Raji (cell line): ENCODE results near the gene HOXA10.

ENCODE experiments used
- POLR2A ChIP-seq: IDR thresholded peaks from 2 replicates; pipeline ENCODE4 v1.6.1; 2011; ENCODE audit warnings: low read depth, low read length, control low read depth; ENCODE audit not compliant: insufficient read depth

The HOXA10 gene

DNA sequence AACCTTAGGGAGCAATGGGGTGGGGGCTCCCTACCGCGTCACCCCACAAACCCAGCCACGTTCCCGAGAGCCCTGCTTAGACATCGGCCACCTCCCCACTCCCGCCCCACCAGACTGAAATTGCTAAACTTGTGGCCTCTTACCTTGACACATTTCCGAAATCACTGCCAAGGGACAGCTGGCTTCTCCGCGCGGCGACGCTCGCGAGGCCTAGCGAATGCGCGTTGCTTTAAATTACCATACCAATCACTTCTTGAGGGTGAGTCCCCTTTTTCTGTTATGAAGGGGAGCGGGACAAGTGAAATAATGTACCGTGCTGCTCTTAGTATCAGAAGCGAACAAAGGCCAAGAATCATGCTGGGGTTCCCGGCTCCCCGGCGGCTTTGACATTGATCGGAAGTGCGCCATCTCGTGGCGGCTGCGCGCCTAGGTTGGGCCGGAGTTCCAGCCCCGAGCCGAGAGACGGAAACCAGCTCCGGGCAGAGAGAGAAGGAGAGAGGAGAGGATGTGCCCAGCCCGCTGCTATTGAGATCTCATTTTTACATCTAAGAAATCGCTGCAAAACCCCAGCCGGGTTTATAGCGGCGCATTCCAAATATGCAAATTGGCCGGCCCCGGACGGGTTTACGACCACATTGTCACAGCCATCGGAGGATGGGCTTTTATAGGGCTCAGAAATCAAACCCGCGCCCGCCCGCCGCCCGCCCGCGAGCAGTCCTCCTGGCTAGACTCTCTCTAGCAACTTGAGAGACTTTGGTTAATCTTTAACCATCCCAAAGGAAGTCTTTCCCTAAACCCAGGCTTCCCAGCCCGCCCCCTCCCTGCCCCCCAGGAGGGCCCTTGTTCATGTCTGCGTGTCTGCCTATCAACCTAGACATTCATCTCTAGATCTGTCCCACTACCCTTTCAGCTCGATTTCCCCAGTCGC lies 5.6 kb upstream of the HOXA10 start:
- no peak for TF ChIP-seq POLR2A

DNA sequence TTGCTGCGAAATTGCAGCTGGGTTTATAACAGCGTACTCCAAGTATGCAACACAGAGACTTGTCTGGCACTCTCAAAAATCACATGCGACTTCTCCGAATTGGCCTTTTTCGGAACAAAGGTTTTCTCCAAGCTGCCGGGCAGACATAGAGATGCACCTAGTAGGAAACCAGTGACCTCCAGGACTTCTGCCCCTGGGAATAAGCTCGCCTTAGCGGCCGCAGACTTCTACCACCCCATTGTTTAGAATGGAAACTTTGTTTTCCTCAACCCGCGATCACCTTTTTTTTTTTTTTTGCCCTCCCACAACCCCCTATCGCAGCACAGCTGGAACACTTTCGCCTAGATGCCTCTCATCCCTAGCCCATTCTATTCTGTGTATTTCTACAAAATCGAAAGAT lies 4.9 kb upstream of the HOXA10 start:
- no peak for TF ChIP-seq POLR2A

DNA sequence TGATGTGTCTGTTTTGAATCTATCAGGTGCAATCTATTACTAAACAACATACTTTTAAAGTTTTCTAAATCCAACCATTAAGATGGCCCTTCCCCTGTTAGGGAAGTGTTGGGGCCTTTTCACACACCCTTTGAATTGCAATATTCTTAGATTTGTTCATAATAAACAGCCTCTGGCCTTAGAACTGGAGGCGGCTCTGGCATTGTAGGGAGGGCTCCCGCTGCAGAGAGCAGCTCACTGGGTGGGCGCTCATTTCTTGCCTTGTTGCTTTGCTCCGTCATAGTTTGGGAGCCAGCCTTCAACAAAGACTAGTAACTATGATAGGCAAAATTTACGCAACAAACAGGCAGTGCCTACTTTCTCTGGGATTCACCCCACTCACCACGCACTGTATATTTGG lies 4.2 kb upstream of the HOXA10 start:
- no peak for TF ChIP-seq POLR2A

DNA sequence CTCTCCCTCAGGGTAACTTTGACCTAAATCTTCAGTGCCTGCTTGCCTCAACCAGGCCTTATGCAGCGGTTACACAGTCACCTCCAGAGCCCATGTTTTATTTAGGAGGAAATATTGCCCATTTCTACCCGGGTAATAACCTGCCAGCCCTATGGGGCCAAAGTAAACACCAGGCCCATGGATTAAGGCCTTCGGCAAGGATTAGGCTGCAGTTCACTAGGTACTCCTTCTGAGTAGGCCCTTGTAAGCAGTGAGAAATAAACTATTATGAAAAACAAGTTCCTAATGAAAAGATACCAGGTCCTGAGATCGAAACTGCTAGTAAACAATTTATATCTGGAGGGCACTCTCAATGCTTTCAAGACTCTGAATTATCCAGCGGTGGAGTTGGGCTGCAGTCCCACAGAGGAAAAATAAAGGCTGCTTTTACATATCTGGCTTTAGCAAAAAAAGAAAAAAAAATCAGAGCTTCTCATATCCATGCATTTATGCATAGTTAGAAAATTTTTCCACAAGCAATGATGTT lies 3.7 kb upstream of the HOXA10 start:
- TF ChIP-seq POLR2A = no peak

DNA sequence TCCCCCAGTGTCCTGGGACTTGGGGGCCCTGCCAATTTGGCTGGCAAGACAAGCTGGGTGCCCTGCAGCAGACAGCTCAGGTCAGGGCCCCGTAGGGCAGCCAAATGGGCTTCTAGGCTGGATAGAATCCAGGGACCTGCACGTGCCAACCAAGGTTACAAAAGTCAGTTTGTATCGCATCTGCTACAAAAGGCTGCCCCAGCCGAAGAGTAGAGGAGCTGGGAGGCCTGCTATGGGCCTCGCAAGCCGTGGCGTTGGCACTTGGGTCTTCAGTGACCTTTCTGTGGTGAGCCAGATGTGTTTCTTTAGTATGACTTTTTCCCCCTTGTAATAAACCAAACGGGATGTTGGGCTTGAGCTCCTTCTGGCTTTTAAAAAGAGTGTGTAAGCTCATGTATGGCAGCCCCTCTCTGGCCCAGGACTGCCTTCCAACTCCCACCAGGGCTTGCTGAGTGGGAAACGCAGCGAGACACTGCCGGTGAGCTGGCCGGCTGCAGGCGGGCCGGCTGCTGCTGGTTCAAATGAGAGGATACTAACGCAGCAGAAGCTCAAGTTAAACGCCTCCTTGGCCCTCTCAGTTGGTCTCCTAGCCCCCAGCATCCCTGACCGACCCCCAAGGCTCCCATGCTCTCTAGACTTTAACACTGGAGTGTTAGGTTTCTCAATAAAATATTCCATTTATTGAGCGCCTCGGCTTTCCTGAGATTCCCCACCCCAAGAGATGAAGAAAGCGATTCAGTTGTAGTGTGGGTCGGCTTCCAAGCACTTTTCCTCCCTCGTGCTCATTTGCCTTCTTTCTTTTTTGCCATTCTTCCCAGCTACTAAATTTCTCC lies 3.1 kb upstream of the HOXA10 start:
- TF ChIP-seq POLR2A = no peak

DNA sequence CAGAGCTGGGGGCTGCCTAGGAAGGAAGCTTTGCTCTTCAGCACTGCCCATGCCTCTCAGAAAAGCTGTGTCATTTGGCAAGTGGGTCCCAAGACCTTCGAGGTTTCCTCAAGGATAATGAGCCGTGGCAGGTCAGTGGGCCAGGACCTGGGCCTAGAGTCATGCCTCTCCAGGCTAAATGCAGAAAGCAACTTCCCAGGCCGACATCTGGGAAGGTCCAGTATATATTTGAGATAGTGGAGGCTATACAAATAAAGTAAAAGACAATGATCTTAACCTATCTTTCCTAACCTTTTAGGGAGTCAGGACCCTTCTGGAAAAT lies 2.4 kb upstream of the HOXA10 start:
- no peak for TF ChIP-seq POLR2A

DNA sequence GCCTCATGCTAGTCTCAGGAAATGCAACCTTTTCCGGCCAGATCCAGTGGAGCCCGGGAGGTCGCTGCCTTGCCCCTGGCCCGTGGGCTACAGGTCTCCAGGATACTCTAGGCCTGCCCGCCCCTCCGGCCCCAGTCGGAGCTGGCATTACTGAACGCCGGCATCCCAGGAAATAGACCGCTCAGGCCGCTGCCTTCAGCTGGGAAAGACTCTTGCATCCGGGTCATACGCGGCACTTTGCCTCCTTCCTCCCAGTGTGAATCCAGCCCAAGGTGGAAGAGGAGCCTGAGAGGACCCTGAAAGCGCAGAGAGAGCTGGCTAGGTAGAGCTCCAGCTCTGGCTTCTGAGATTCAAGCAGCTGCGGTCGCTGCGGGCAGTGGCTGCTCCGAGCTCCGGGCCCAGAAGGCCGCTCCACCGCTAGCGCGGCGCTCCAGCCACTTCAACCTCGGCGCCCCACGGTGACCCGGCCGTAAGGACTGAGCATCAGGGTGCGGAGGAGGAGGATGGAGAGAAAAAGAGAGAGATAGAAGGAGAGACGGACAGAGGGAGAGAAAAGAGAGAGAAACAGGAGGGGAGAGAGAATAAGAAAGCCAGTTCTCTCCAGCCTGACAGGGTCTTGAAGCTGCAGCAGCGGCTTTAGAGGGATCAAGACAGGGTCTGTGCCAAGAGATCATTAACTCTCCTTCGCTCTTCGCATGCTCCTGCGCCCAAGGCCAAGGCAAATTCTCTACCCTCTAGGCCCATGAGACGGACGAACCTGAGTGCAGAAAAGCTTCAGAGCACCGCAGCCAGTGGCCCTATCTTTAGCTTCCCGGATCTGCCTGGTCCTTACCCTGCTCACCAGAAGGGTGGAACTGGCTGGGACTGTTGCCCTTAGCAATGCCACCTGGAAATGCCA lies 1.8 kb upstream of the HOXA10 start:
- TF ChIP-seq POLR2A = no peak

DNA sequence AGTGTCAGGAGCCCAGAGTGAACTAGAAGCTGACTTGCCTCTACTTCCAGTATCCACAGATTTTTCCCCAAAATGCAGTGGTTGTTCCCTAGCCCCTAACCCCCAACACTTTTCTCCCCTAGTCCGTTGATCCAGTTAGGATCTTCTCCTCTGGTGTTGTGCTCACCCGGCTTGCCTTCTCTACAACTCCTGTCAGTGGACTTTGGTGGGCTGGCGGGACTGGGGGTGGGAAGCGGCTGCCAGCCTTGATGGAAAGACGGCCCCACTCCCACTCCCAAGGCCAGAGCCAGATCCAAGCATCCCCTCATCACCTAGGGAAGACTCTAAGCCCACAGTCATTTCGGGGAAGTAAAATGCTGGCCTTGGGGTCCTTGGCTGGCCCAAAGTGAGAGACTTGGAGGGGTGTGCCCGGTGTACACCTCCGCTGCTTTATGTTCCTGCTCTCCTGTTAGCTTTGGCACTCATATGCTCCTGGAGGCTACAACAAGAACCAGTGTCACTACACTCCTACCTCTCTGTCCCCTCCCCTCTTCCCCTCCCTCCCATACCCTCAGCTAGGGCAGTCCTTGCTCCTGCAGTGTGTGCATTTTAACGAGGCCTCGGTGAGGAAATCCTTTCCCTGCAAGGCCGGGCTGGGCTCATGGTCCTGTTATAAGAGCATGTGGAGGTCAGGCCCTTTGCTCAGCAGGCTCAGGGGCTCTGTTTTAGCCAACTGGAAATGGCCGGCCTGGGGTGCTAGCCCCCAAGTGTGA lies 930 bp upstream of the HOXA10 start:
- no peak for TF ChIP-seq POLR2A

DNA sequence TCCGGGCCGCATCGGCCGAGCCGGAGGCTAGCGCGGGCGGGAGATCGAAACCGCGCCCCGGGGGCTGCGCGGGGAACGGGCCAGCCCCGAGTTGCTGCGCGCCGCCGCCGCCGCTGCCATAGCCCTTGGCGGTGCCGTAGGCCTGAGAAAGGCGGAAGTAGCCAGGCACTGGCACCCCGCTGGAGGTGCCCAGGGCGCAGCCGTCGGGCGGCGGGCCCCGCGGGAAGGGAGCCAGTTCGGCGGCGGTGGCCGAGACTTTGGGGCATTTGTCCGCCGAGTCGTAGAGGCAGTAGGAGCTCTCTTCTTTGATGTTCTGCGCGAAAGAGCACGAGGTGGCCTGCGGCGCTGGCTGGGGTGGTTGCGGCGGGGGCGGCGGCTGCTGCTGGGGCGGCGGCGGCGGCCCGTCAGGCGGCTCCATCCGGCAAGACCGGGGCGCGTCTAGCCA lies 587 bp downstream of the HOXA10 start:
- no peak for TF ChIP-seq POLR2A

DNA sequence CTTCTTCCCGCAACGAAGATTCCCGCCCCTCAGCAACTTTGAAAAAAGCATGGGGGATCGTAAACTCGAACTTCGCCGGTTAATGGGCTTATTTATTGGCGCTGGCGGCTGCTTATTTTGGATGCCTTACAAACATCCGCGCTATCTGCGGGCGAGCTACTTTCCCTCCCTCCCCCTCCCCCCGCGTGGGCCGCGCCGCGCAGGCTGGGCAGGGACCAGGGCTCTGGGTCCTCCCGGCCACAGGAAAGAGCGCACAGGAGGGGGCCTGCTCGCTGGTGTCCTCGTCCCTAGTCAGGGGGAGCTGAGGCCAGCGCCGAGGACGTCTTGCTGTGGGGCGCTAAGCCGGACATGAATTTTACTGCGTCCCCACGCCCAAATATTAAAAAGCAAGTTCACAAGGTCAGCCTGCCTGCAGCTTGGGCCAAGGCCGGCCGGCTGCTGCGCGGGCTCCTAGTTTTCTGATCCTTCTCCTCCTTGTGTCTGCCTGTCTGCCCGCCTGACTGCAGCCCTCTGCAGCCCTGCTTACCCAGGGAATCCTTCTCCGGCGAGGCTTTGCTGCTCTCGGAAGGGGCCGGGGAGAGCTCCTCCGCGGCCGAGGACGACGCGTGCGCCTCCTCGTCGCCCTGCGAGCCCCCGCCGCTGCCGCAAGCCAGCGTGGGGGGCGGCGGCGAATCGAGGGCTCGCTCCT lies 1.2 kb downstream of the HOXA10 start:
- no peak for TF ChIP-seq POLR2A

DNA sequence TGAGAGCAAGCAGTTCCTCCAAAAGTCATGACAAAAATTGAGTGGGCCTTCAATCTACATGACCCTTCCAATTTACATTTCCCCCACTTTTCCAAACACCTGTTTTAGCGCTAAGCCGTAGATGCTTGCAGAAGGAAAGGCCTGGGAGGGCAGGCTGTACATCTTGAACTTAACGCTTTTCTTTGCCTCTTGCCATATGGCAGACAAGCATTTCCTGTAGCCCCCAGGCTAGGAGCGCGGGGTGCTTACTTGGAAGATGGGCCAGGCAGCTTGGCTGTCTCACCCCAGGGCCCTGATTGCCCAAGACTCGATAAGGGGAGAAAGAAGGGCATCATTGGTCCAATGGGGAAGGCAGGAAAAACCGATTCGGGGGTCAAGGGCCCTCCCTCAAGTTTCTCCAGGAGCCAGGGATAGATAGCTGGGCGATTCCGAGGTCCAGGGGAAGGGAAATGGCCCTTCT lies 1.8 kb downstream of the HOXA10 start:
- no peak for TF ChIP-seq POLR2A

DNA sequence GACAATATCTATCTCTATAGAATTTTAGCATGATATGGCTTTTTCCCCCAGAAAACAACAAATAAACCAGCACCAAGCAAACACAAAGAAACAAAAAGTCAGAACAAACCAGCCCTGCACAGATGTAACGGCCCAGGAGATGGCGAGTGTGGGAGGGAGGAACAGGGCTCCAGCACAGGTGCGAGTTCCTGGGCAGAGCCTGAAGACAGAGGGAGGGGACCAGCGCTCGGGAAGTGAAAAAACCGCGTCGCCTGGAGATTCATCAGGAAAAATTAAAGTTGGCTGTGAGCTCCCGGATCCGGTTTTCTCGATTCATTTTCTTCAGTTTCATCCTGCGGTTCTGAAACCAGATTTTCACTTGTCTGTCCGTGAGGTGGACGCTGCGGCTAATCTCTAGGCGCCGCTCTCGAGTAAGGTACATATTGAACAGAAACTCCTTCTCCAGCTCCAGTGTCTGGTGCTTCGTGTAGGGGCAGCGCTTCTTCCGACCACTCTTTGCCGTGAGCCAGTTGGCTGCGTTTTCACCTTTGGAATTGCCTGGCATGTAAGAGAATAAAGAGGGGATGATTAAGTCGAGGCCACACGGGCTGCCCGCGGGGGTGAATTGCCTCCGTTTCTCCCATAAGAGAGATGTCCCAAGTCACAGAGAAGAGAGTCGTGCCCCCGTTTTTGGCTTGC lies 2.3 kb downstream of the HOXA10 start:
- TF ChIP-seq POLR2A = no peak

DNA sequence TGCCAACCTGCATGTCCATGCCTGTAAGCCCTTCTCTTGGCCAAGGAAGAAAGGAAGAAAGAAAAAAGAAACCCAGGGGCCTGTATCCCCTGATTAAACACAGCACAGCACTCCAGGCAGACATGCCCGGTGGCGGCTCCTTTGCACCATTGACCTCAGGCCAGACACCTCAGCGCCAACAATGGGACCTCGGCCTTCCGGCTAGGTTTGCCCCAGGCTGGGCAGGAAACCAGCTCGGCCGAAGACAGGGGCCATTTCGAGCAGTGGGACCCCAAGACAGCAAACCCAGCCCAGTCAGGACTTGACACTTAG lies 2.8 kb downstream of the HOXA10 start:
- no peak for TF ChIP-seq POLR2A
